HG03460 (cell line): ENCODE measurements around the gene DPY30.

ENCODE experiments used
- ATAC-seq: cut with Tn5 transposase; IDR thresholded peaks from one replicate; pipeline ENCODE4 v1.9.1; 2021; ENCODE audit not compliant: unreplicated experiment

DPY30 gene

DNA sequence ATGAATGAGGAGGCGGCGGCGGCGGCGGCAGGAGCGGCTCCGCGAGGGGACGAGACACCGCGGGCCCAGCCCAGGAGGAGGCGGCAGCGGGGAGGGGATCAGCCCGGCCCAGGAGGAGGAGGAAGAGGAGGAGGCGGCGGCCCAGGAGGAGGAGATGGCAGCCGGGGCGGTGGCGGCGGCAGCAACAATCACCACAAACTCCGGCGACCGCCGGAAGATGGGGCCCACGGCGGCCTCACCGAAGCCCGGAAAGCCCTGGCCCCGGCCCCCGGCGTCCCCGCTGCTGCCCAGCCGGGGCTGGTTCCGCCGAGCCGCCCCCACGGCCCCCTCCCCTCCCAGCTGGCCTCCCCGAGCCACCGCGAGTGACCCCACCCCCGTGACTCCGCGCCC lies 29.3 kb downstream of the DPY30 start:
- peak; percentile 51 for ATAC-seq

DNA sequence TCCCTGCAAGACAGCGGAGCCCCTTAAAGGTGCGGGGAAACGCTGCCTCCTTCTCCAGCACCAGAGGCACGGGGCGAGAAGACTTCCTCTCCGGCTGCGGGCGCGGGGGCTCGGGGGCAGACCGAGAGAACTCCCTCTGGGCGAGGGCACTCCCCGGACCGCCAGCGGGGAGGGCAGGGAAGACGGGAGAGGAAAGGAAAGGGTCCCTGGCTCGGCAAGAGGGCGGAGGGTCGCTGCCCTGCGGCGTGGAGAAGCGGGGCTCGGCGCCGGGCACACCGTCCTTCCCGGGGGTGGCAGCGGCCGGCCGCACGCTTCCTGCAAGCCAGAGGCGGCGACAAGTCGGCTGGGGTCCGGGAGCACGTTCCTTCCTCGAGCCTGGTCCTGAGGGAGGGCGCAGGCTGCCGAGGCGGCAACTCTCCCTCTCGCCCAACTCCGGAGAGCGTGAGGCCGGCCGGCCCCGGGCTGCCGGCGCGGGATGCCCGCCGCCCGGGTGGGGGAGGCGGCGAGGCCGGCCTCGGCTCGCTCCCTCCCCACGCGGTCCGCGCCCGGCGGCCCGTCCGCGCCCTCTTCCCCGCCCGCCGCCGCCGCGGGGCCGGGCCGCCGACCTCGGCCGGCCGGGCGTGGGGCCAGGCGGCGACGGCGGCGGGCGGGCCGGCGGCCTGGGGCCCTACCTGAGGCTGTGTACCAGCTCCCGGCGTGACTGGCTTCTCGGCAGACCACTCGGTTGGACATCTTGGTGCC lies 29.9 kb downstream of the DPY30 start:
- peak; percentile 9 for ATAC-seq

DNA sequence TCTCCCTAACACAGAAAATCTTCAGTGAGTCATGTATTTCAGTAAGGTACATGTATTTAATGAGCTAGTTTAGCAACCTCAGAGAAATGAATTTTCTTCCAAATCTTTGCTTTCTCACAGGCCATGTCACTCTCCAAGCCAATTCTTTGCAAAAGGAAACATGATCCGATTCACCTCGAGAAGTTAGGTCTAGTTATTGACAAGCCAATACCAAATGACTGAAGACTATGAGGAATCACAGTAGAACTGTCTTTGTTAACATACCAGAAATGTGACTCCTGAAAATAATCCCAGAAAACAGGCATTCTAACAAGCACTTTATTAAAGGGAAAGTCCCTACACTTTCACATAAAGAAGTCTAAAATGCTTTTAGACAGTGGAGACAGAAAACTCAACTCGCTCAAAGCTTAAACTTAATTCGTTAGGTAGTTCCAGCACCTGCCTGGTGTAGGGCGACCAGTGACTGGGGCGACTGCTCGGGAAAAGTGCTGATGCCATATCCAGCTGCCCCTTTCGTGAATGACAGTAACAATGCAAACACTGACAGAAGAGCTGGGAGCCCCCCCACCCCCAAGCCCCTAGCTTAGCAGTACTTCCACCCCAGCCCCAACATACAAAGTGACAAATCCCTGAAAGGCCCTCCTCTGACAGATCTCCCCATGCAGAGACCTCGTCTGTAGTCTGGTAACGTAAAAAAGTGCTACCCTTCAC lies 30.6 kb downstream of the DPY30 start:
- no peak for ATAC-seq

DNA sequence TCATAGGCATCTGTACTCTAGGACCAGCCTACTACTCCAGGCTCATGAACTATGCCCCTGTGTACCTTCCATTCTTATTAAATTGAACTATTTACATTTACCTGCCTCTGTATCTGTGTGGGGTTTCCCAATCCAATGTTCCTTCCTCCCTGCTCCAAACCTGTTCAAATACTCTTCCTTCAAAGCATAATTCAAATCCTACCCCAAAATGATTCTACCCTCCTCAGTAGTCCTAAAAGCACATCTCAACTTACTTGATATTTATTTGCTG lies 32.5 kb downstream of the DPY30 start:
- ATAC-seq = no peak

DNA sequence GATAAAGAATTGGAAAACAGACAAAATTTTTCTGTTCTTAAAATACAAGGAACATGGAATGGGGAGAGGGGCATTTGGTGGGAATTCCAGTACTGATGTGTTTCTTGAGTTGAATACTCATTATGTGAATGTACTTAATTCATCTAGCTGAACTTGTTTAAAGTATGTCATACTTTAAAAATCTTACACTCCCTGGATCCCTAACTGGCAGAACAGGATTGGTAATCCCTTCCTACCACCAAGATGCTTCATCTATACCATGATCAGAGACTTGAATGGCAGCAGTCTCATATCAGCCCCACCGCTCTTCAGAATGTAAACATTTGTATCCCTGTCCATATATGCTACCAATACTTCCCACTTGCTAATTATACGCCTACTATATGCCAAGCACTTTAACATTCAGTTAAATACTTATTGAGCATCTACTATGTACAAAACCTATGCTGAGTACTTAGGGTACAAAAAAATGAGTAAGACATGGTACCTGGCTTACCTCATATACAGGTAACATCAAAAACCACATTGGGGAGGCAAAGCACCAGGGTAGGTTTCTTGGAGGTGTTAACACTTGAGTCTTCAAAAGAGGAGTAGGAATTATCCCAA lies 34.1 kb downstream of the DPY30 start:
- ATAC-seq = no peak

DNA sequence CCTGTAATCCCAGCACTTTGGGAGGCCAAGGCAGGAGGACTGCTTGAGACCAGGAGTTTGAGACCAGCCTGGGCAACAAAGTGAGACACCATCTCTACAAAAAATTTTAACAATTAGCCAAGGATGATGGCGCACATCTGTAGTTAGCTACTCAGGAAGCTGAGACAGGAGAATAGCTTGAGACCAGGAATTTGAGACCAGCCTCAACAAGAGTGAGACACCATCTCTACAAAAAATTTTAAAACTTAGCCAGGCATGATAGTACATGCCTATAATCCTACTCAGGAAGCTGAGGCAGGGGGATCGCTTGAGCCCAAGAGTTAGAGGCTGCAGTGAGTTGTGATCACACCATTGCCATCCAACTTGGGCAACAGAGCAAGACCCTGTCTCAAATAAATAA lies 35.8 kb downstream of the DPY30 start:
- ATAC-seq = no peak

DNA sequence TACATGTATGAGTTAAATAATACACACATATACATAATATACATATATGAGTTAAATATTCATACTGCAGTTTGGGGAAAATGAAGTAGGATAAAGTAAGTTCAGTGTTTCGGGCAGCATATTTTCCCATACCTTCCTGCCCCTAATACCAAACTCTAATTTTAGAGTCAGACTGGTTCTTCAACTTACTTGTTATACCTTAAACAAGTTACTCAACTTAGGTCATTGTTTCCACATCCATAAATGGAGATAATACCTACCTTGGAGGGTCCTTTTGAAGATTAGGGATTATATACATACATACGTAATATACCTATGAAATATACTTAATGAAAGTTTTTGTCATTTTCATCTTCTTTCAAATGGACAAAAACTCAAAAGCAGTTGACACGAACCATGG lies 37.2 kb downstream of the DPY30 start:
- no peak for ATAC-seq

DNA sequence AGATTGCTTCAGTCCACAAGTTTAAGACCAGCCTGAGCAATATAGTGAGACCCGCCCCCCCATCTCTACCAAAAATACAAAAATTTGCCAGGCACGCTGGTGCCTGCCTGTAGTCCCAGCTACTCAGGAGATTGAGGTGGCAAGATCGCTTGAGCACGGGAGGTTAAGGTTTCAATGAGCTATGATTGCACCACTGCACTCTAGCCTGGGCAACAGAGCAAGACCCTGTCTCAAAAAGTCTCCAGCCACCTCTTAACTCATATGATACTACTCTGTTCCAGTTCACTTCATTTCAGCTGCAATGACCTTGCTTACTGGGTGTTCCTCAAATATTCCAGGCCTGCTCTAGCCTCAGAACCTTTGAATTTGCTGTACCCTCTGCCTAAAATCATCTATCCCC lies 40.2 kb downstream of the DPY30 start:
- ATAC-seq = no peak

DNA sequence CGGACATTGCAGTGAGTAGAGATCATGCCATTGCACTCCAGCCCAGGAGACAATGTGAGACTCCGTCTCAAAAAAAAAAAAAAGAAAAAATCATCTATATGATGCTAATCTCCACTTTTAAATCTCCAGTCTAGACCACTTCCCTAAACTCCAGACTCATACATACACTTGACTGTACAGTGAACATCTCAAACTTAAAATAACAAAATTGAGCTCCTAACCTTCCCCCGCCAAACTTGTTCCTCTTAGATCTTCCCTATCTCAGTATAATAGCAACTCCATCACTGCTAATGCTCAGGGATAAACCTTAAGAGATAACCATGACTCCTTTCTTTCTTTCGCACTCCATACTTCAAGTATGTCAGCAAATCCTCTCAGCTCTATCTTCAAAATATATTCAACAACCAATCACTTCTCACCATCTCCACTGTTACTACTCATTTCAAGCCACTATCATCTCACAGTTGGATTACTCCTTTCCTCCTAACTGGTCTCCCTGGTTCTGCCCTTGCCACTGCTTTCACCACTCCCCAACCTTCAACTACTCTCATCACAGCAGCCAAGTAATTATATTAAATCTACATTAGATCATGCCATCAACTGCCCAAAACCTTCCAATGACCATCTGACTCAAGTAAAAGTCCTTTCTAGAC lies 40.7 kb downstream of the DPY30 start:
- no peak for ATAC-seq

DNA sequence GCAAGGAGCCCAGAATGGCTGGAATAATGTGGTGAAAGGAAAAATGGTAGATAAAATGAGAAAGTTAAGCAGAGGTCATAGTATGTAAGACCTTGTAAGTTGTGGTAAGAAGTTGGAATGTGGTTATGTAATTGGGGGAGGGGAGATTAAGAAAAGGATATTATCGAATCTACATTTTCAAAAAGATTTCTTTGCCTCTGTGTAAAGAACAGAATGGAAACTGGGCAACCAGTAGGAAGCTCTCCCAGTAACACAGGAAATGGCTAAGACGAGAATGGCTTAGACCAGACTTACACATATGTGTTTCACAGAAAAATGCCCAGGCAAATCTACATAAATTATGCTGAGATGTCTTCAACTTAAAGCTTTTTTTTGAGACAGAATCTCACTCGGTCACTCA lies 42.0 kb downstream of the DPY30 start:
- peak; percentile 52 for ATAC-seq

DNA sequence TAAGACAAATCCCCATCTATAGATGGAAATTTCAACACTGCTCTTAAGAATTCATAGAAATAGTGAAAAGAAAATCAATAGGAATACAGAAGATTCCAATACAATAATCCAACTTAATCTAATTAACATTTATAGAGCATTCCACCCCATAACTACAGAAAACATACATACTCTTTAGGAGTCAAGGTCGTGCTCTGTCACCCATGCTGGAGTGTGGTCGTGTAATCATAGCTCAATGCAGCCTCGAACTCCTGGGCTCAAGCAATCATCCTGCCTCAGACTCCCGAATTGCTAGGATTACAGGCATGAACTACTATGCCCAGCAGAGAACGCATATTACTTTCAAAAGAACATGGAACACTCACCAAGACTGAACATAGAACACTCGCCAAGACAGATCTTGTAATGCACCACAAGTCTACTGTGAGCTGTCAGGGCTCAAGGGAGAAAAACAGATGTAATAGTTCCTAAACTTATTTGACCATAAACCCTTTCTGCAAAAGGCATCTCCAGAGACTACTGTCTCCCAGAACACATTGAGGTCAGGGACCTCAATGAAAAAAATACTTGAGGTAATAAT lies 42.9 kb downstream of the DPY30 start:
- no peak for ATAC-seq

DNA sequence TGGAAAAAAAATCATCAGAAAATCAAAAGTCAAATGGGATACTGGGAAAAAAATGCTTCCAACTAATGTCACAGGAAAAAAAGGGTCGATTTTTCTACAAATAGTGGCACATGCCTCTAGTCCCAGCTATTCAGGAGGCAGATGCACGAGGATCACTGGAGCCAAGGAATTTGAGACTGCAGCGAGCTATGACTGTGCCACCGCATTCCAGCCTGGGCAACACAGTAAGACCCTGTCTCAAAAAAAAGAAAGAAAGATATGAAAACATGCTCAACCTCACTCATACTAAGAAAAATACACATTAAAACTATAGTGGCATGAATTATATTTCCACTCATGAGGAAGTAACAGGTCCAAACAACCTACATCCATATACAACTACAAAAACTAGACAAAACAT lies 46.7 kb downstream of the DPY30 start:
- ATAC-seq = no peak

DNA sequence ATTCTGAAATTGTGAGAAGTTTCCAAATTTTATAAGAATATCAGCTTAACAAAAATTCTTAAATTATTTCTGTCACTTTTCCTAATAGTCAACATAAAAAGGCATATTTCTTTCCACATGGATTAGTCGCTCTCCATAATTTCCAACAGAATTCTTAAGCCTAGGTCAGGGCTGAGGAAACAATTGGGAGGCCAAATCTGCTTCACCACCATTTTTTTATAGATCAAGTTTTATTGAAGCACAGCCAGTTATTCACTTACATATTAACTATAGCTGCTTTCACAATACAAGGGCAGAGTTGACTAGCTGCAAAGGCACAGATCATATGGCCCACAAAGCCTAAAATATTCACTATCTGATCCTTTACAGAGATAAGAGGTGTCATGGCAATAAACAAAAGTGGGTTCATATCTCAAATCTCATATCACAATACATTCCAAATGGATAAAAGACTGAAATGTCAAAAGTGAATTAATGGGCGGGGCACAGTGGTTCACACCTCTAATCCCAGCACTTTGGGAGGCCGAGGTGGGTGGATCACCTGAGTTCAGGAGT lies 47.5 kb downstream of the DPY30 start:
- ATAC-seq = no peak

DNA sequence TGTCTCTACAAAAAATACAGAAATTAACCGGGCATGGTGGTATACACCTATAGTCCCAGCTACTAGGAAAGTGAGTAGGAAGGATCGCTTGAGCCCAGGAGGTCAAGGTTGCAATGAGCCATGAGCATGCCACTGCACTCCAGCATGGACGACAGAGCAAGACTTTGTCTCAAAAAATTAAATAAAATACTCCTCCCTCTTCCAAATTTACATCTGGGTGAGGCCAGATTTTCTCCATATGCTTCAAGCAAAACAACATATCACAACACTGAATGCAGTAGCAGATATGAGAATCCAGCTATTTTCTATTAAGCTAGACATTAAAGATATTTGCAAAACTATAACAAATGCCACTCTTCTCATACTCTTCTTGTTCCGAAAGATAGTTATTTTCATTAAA lies 49.7 kb downstream of the DPY30 start:
- no peak for ATAC-seq

DNA sequence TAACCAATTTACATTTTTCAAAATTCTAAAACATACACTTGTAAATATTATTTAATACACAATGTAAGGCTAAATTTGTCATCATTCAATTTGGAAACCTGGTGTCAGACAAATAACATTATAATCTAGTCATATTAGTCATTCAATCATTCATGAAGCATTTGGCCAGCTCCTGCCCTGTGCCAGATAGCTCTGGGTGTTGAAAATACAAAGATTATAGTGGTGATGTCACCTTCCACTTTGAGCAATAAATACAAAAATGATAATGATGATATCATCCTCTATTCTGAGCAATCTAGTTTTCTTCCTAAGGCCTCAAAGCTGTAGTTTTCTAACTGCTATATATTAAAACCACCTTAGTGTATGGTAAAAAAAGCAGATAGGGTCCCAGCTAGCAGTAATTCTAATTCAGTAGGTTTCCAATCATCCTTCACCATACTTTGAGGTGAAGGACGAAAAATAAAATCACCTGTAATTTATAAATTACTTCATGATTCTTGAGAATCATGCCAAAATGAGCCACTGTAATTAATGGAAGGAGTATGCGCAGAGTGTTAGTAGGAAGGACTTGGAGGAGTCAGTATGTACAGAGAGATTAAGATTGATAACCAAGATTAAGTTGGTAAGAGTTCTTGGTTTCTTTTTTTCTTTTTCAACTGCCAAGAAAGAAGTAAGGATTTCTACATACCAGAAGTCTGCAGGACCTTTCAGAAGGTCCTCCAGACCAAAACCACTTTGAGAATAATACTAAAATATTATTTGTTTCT lies 52.0 kb downstream of the DPY30 start:
- ATAC-seq = no peak

DNA sequence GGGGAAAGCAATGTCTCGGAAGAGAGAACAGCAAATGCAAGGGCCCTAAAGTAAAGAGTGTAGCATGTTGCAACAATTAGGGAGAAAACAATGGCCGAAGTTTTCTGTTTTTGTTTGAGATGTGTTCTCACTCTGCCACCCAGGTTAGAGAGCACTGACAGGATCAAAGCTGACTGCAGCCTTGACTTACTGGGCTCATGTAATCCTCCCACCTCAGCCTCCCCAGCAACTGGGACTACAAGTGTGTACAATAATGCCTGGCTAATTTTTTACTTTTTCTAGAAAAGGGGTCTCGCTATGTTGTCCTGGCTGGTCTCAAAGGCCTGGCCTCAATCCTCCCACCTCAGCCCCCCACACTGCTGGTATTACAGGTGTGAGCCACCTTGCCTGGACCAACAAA lies 52.7 kb downstream of the DPY30 start:
- no peak for ATAC-seq

DNA sequence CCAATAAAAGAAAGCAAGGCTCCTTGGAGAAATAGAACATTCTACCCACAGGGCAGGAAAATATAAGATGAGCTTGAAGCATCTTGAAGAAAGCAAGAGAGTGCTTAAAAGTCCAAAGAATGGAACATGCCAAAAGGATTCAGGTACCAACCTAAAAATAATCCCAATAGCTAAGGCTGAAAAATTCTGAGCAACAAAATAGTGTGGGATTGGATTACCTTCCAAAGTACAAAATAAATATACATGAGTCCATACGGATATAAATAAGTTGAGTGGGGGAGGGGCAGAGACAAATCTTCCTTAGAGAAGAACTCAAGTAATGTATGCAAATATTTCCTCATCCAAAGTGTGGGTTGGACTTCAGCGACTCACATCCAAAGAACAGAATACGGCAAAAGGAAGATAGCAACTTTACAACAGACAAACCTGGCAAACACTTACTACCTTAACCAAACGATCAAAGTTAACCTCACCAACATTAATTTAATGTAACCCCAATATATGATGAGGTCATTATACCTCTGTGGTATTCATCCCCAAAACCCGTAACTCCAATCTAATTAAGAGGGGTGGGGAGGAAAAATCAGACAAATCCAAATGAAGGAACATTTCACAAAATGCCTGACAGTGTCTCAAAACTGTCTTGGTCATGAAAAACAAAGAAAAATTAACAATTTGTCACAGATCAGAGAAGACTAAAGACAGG lies 55.7 kb downstream of the DPY30 start:
- no peak for ATAC-seq

DNA sequence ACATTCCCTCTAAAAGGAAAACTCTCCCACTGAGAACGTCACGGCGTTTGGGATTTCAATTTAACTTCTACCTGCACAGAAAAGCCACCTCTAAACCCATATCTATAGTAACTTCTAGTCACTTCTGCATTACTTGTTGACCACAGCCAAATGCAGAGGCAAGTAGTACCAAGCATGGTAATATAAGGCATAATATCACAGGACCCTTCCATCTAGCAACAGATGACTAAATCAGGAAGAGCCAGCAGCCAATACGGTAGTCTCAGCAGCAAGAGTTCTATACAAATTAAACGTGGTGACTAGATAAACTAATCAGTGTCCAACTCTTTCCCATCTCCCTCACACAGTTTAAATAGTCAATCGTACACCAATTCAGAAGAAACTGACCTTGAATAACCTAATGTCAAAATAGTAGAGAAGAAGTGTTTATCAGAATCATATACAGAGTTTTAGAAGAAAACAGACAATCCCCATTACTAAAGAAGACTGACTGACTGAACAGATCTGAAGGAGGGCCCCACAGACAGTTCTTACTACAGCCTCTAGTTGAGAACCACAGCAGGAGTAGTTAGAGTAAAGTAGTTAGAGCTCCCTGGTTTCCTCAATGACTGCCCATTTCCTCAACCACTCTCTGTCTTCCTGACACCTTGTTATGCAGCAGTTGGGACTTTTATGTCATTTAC lies 58.8 kb downstream of the DPY30 start:
- peak; percentile 96 for ATAC-seq

DNA sequence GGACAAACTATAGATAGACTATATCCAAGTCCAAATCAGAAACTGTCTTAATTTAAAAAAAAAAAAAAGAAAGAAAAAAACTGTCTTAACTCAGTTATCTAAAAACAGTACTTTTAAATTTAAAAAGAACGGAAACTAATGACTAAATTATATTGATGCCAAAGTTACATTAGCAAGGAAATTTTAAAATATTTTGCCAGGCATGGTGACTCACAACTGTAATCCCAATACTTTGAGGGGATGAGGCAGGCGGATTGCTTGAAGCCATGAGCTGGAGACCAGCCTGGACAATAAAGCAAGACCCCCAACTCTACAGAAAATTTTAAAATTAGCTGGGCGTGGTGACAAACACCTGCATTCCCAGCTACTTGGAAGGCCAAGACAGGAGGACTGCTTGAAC lies 59.6 kb downstream of the DPY30 start:
- ATAC-seq = no peak

DNA sequence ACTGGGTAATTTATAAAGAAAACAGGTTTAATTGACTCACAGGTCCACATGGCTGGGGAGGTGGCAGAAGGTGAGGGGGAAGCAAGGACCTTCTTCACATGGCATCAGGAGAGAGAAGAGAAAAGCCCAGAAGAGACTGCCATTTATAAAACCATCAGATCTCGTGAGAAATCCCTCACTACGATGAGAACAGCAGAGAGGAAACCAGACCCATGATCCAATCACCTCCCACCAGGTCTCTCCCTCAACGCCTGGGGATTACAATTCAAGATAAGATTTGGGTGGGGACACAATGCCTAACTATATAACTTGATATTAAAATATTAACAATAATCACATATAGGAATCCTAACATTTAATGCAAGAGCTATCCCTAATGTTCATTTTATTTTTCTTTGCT lies 60.6 kb downstream of the DPY30 start:
- ATAC-seq = no peak
